Measurements from ENCODE around the gene FADD. TPM values are rescaled to one million over a fixed set of nuclear protein-coding genes. Genes with fewer than 3 reads are reported as not detected.

Gene FADD
- total RNA-seq, result 10 to 100 TPM; 34.7 to 37.8 TPM
- 10 to 100 TPM in 1 of 3 donors, 1 to 10 TPM in 2; 7.2 to 19.3 (median 8.4) TPM for polyA plus RNA-seq
- 5.9 to 45.5 (median 40.6) reads per million in 6 experiments for total RNA-seq

- H3K36me3 Mint-ChIP-seq, result peaks cover 0 to 39% (median 7%) of the 10 kb centered on the region in 3 donors
- peak within 1 kb of the TSS; percentile 90 to 98 (median 97) for H3K27ac Mint-ChIP-seq
- H3K4me3 Mint-ChIP-seq, result peak within 1 kb of the TSS; percentile 91 to 98 (median 96)
- peak; percentile 73 to 76 for ATAC-seq
- POLR2A ChIA-PET, result interaction anchor here (0.6 to 2.3 kb wide), 4 partner anchors 9 to 1381 kb away, joined by 8 to 16 read pairs (median 11); partner anchors contain the start of genes LTO1 and PPFIA1
- H3K4me1 Mint-ChIP-seq, result peaks cover 13 to 47% (median 42%) of the 10 kb centered on the region in 4 donors
- no peaks in the 10 kb centered on the region for H3K9me3 Mint-ChIP-seq
- DNase-seq, result peak; percentile 84 to 95 (median 90)
- peaks cover 0 to 1% (median 0%) of the 10 kb centered on the region in 5 donors for H3K27me3 Mint-ChIP-seq
Observed at GRCh38 chr11:70202920-70203750, at the start of gene FADD. TSS of gene FADD (plus strand) at chr11:70203296. CDS start at chr11:70203460, 164 bp downstream.

- H3K27ac Mint-ChIP-seq, result no peak overlapping the region
- no peaks in the 10 kb centered on the region for H3K9me3 Mint-ChIP-seq
- H3K4me1 Mint-ChIP-seq, result no peaks in the 10 kb centered on the region
- no peak overlapping the region for H3K4me3 Mint-ChIP-seq
- ATAC-seq (no peak), DNase-seq (no peak)
- H3K27me3 Mint-ChIP-seq, result peaks cover 0 to 8% (median 4%) of the 10 kb centered on the region in 5 donors
- POLR2A ChIA-PET, result no interaction called here
- H3K36me3 Mint-ChIP-seq, result no peaks in the 10 kb centered on the region
Observed at GRCh38 chr11:70155386-70155785, 47.7 kb upstream of the FADD start.

- H3K4me1 Mint-ChIP-seq, result no peaks in the 10 kb centered on the region
Observed at GRCh38 chr11:70156291-70157037, 46.6 kb upstream of the FADD start.

GRCh38 chr11:70158201-70158600 lies 44.9 kb upstream of the FADD start:
- no peak overlapping the region for H3K27ac Mint-ChIP-seq
- H3K9me3 Mint-ChIP-seq, result no peaks in the 10 kb centered on the region
- H3K4me3 Mint-ChIP-seq, result no peak overlapping the region
- H3K4me1 Mint-ChIP-seq, result no peaks in the 10 kb centered on the region
- peaks cover 0 to 6% (median 0%) of the 10 kb centered on the region in 5 donors for H3K27me3 Mint-ChIP-seq
- H3K36me3 Mint-ChIP-seq, result no peaks in the 10 kb centered on the region
- DNase-seq, result no peak
- ATAC-seq, result no peak
- POLR2A ChIA-PET, result no interaction called here

More at GRCh38 chr11:70156291-70157037, 46.6 kb upstream of the FADD start:
- ATAC-seq (no peak), DNase-seq (no peak)
- Mint-ChIP-seq H3K27ac (peak overlapping the region in 1 of 10 donors; percentile 53), H3K27me3 (peaks cover 0 to 6% (median under 1%) of the 10 kb centered on the region in 5 donors), H3K9me3 (no peaks in the 10 kb centered on the region), H3K4me3 (no peak overlapping the region), H3K36me3 (no peaks in the 10 kb centered on the region)
- POLR2A ChIA-PET, result no interaction called here

GRCh38 chr11:70158757-70159389 lies 44.2 kb upstream of the FADD start:
- Mint-ChIP-seq H3K4me3 (no peak overlapping the region), H3K9me3 (no peaks in the 10 kb centered on the region), H3K27me3 (peaks cover 0 to 6% (median 0%) of the 10 kb centered on the region in 5 donors), H3K4me1 (no peaks in the 10 kb centered on the region), H3K36me3 (no peaks in the 10 kb centered on the region), H3K27ac (no peak overlapping the region)
- POLR2A ChIA-PET, result no interaction called here
- DNase-seq (no peak), ATAC-seq (no peak)

GRCh38 chr11:70159627-70160570 lies 43.2 kb upstream of the FADD start:
- Mint-ChIP-seq H3K9me3 (no peaks in the 10 kb centered on the region), H3K36me3 (no peaks in the 10 kb centered on the region), H3K27ac (no peak overlapping the region), H3K4me1 (no peaks in the 10 kb centered on the region), H3K27me3 (peaks cover 0 to 6% (median 0%) of the 10 kb centered on the region in 5 donors), H3K4me3 (no peak overlapping the region)
- POLR2A ChIA-PET, result no interaction called here
- DNase-seq (no peak), ATAC-seq (no peak)

GRCh38 chr11:70161043-70161625 lies 42.0 kb upstream of the FADD start:
- Mint-ChIP-seq H3K36me3 (no peaks in the 10 kb centered on the region), H3K4me3 (no peak overlapping the region), H3K27me3 (peaks cover 0 to 6% (median 0%) of the 10 kb centered on the region in 5 donors), H3K9me3 (no peaks in the 10 kb centered on the region), H3K4me1 (no peaks in the 10 kb centered on the region), H3K27ac (no peak overlapping the region)
- DNase-seq (no peak), ATAC-seq (no peak)
- POLR2A ChIA-PET, result no interaction called here

GRCh38 chr11:70164705-70165104 lies 38.4 kb upstream of the FADD start:
- Mint-ChIP-seq H3K36me3 (no peaks in the 10 kb centered on the region), H3K9me3 (no peaks in the 10 kb centered on the region), H3K27ac (no peak overlapping the region), H3K27me3 (peaks cover 0 to 22% (median 15%) of the 10 kb centered on the region in 5 donors), H3K4me3 (no peak overlapping the region), H3K4me1 (no peaks in the 10 kb centered on the region)
- no peak for ATAC-seq
- POLR2A ChIA-PET, result no interaction called here
- DNase-seq, result no peak

- no peak overlapping the region for H3K4me3 Mint-ChIP-seq
- DNase-seq (no peak), ATAC-seq (no peak)
- H3K27ac Mint-ChIP-seq, result peak overlapping the region in 1 of 10 donors; percentile 34
- peaks cover 0 to 21% (median 15%) of the 10 kb centered on the region in 5 donors for H3K27me3 Mint-ChIP-seq
- POLR2A ChIA-PET, result no interaction called here
- no peaks in the 10 kb centered on the region for H3K36me3 Mint-ChIP-seq
- no peaks in the 10 kb centered on the region for H3K9me3 Mint-ChIP-seq
- H3K4me1 Mint-ChIP-seq, result no peaks in the 10 kb centered on the region
Observed at GRCh38 chr11:70167120-70167519, 36.0 kb upstream of the FADD start.

- H3K27ac Mint-ChIP-seq, result peak overlapping the region in 1 of 10 donors; percentile 40
- H3K9me3 Mint-ChIP-seq, result no peaks in the 10 kb centered on the region
- H3K27me3 Mint-ChIP-seq, result peaks cover 0 to 21% (median 15%) of the 10 kb centered on the region in 5 donors
- no peak for ATAC-seq
- H3K4me1 Mint-ChIP-seq, result no peaks in the 10 kb centered on the region
- no peak overlapping the region for H3K4me3 Mint-ChIP-seq
- no peaks in the 10 kb centered on the region for H3K36me3 Mint-ChIP-seq
- POLR2A ChIA-PET, result no interaction called here
- no peak for DNase-seq
Observed at GRCh38 chr11:70167723-70168404, 35.2 kb upstream of the FADD start.

GRCh38 chr11:70168405-70168754 lies 34.7 kb upstream of the FADD start:
- no peak for ATAC-seq
- H3K9me3 Mint-ChIP-seq, result no peaks in the 10 kb centered on the region
- POLR2A ChIA-PET, result no interaction called here
- no peak overlapping the region for H3K27ac Mint-ChIP-seq
- H3K4me1 Mint-ChIP-seq, result no peaks in the 10 kb centered on the region
- no peak overlapping the region for H3K4me3 Mint-ChIP-seq
- H3K27me3 Mint-ChIP-seq, result peaks cover 0 to 21% (median 15%) of the 10 kb centered on the region in 5 donors
- no peak for DNase-seq
- H3K36me3 Mint-ChIP-seq, result no peaks in the 10 kb centered on the region

All from naive thymus-derived CD8-positive, alpha-beta T cell (primary cell).